Panc1 (cell line): ENCODE data around the gene SLC9A7. TPM values are rescaled to one million over a fixed set of nuclear protein-coding genes. Genes with fewer than 3 reads are reported as not detected.

ENCODE experiments used
- ATAC-seq: fragments of 200-7000 bp; cut with Tn5 transposase; 2 replicates; pipeline ENCODE4 v1.9.1; 2020; ENCODE audit warnings: mild to moderate bottlenecking, moderate library complexity
- BruUV-seq: library from RNA; stranded (reverse); fragments of 400-500 nt; replicated peaks from 2 replicates; lab custom pipeline; 2021; lab: Mats Ljungman, UMichigan
- CTCF ChIA-PET: fragments of 300-600 bp; sonication (Branson Sonifier 250); formaldehyde crosslinking; loops from one replicate; lab custom pipeline; 2022; ENCODE audit warnings: antibody characterized with exemption; lab: Charles Lee
- POLR2A ChIA-PET: fragments of 300-600 bp; sonication (Branson Sonifier 250); formaldehyde crosslinking; loops from one replicate; lab custom pipeline; 2022; ENCODE audit warnings: antibody characterized with exemption; lab: Charles Lee
- DNase-seq: peaks from one replicate; pipeline ENCODE4 v3.0.0-alpha.2; 2010; ENCODE audit warnings: low read depth, low spot score
- H3K27ac ChIP-seq: 2 replicates; pipeline ENCODE4 v1.5.1; 2011; ENCODE audit warnings: mild to moderate bottlenecking, low read length, inconsistent platforms
- H3K27me3 ChIP-seq: fragments of 200-500 bp; sonication (Bioruptor generic); 2 replicates; pipeline ENCODE4 v1.6.0; 2014; ENCODE audit warnings: low read length, inconsistent platforms; ENCODE audit not compliant: control insufficient read depth, insufficient read depth
- H3K36me3 ChIP-seq: fragments of 200-500 bp; sonication (Bioruptor generic); 2 replicates; pipeline ENCODE4 v1.5.1; 2014; ENCODE audit warnings: inconsistent platforms, mild to moderate bottlenecking, low read length, moderate library complexity; ENCODE audit not compliant: control insufficient read depth, insufficient read depth
- H3K4me1 ChIP-seq: 2 replicates; pipeline ENCODE4 v1.5.1; 2011; ENCODE audit warnings: inconsistent platforms, mild to moderate bottlenecking, low read length, moderate library complexity; ENCODE audit not compliant: control insufficient read depth, insufficient read depth
- H3K4me3 ChIP-seq, 2 experiments: 2 replicates each; pipeline ENCODE4 v1.5.1; 2011 to 2012; ENCODE audit warnings: low read depth in 2 of 2, low read length in 2 of 2, mild to moderate bottlenecking in 2 of 2, inconsistent platforms in 1 of 2, moderate library complexity in 1 of 2
- H3K9me3 ChIP-seq: fragments of 200-500 bp; sonication (Bioruptor generic); 2 replicates; pipeline ENCODE4 v1.5.1; 2014; ENCODE audit warnings: low read depth, mild to moderate bottlenecking, inconsistent platforms, low read length, moderate library complexity; ENCODE audit not compliant: control insufficient read depth, insufficient read depth
- POLR2AphosphoS5 ChIP-seq: IDR thresholded peaks from 2 replicates; pipeline ENCODE4 v1.6.1; 2012; ENCODE audit warnings: mild to moderate bottlenecking, low read depth, low read length, moderate library complexity
- SIN3A ChIP-seq: IDR thresholded peaks from 2 replicates; pipeline ENCODE4 v1.6.1; 2012; ENCODE audit warnings: low read depth, mild to moderate bottlenecking, low read length, moderate library complexity, borderline replicate concordance; ENCODE audit not compliant: insufficient read depth
- TCF7L2 ChIP-seq: IDR thresholded peaks from 2 replicates; pipeline ENCODE4 v1.6.1; 2011; ENCODE audit warnings: mild to moderate bottlenecking, low read depth, low read length, inconsistent platforms
- in situ Hi-C: cut with HindIII; loops from 2 replicates; pipeline ENCODE4 v1.10.0; 2016; ENCODE audit warnings: low sequenced_read_pairs, low pct_unique_long_range_greater_than_20kb
- intact Hi-C: fragments of 100-400 bp; cut with micrococcal nuclease; formaldehyde crosslinking; loops from one replicate; pipeline ENCODE4 v1.10.0; 2022; ENCODE audit not compliant: unreplicated experiment
- total RNA-seq: library from RNA; stranded (reverse); gene quantifications from one replicate; pipeline ENCODE4 v1.2.1, GENCODE V29; 2021; ENCODE audit not compliant: unreplicated experiment
- TF ChIP-seq, protein P1 (sequence below), 2 experiments: IDR thresholded peaks; 2 replicates each; pipeline ENCODE4 v1.6.1; 2011 to 2012; ENCODE audit warnings: low read depth in 2 of 2, control low read depth in 1 of 2, low read length in 1 of 2, mild to moderate bottlenecking in 1 of 2, moderate library complexity in 1 of 2; ENCODE audit not compliant: insufficient read depth in 1 of 2
- TF ChIP-seq, protein P2 (sequence below): fragments of 450-650 bp; IDR thresholded peaks from 2 replicates; pipeline ENCODE4 v1.5.1; 2017; ENCODE audit warnings: mild to moderate bottlenecking

Gene SLC9A7
- total RNA-seq, 1 experiment from 2014 or later, result 80.4 TPM

DNA sequence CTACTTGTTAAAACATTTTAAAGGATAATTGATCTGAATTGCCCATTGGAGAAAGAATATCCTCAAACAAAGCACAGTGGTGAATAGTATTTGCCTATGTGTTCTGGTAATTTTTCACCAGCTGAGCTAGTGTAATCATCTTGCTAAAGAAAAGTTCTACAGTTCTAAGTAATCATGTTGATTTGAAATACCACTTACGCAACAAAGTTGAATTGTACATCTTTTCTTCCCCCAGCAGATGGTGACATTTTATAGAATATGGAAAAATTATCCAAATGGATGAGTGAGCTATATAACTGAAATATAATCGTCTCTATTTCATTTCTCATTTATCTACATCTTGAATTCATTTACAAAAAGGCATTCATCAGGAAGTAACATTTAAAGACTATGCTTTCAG, 204.0 kb downstream of the SLC9A7 start:
- BruUV-seq, result no TSS peak
- CTCF ChIA-PET, result interaction anchor here (0.6 to 0.7 kb wide), 2 partner anchors 18 to 100 kb away, joined by 6 read pairs; no protein-coding TSS in a partner anchor

DNA sequence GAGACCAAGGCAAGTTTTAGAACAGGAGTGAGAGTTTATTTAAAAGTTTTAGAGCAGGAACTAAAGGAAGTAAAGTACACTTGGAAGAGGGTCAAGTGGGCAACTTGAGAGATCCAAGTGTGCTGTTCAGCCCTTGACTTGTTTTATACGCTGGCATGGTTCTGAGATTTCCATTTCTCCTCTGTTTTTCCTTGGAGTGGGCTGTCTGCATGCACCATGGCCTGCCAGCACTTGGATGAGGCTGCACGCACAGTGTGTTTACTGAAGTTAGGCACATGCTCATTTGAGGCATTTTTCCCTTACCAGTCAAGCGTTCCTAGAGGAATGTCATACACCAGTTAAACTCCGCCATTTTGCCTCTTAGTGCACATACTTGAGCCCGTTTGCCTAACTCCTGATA, 205.0 kb downstream of the SLC9A7 start:
- in situ Hi-C loops, result no loop called here
- DNase-seq, result no peak
- TF ChIP-seq, protein P1, sequence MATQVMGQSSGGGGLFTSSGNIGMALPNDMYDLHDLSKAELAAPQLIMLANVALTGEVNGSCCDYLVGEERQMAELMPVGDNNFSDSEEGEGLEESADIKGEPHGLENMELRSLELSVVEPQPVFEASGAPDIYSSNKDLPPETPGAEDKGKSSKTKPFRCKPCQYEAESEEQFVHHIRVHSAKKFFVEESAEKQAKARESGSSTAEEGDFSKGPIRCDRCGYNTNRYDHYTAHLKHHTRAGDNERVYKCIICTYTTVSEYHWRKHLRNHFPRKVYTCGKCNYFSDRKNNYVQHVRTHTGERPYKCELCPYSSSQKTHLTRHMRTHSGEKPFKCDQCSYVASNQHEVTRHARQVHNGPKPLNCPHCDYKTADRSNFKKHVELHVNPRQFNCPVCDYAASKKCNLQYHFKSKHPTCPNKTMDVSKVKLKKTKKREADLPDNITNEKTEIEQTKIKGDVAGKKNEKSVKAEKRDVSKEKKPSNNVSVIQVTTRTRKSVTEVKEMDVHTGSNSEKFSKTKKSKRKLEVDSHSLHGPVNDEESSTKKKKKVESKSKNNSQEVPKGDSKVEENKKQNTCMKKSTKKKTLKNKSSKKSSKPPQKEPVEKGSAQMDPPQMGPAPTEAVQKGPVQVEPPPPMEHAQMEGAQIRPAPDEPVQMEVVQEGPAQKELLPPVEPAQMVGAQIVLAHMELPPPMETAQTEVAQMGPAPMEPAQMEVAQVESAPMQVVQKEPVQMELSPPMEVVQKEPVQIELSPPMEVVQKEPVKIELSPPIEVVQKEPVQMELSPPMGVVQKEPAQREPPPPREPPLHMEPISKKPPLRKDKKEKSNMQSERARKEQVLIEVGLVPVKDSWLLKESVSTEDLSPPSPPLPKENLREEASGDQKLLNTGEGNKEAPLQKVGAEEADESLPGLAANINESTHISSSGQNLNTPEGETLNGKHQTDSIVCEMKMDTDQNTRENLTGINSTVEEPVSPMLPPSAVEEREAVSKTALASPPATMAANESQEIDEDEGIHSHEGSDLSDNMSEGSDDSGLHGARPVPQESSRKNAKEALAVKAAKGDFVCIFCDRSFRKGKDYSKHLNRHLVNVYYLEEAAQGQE (IDR thresholded peaks at IDR 0.05; ENCODE audit: insufficient read depth in 1 of 2, low read depth in 2 of 2, low read length in 1 of 2), result no peak
- CTCF ChIA-PET, result no interaction called here
- no peaks in the 10 kb centered on the region for H3K27me3 ChIP-seq
- H3K27ac ChIP-seq, result no peak overlapping the region
- POLR2A ChIA-PET, result no interaction called here
- H3K36me3 ChIP-seq, result no peaks in the 10 kb centered on the region
- no TSS peak for BruUV-seq
- H3K4me1 ChIP-seq, result no peaks in the 10 kb centered on the region
- H3K9me3 ChIP-seq, result no peaks in the 10 kb centered on the region
- intact Hi-C loops, result loop anchor here (10.0 kb wide), 1 partner anchor 241 kb away; no protein-coding TSS in a partner anchor
- ATAC-seq, result no peak
- H3K4me3 ChIP-seq, result no peak overlapping the region

More for the DNA sequence above, 204.0 kb downstream of the SLC9A7 start:
- no peaks in the 10 kb centered on the region for H3K9me3 ChIP-seq
- POLR2A ChIA-PET, result no interaction called here
- DNase-seq (no peak), ATAC-seq (no peak)
- H3K4me1 ChIP-seq, result no peaks in the 10 kb centered on the region
- no peaks in the 10 kb centered on the region for H3K27me3 ChIP-seq
- intact Hi-C loops, result loop anchor here (5.0 to 10.0 kb wide), 2 partner anchors 132 to 240 kb away; no protein-coding TSS in a partner anchor
- H3K36me3 ChIP-seq, result no peaks in the 10 kb centered on the region
- TF ChIP-seq TCF7L2 (no peak), SIN3A (no peak), POLR2AphosphoS5 (no peak)
- TF ChIP-seq, protein P1 (IDR thresholded peaks at IDR 0.05; ENCODE audit: insufficient read depth in 1 of 2, low read depth in 2 of 2, low read length in 1 of 2), result no peak
- TF ChIP-seq, protein P2, sequence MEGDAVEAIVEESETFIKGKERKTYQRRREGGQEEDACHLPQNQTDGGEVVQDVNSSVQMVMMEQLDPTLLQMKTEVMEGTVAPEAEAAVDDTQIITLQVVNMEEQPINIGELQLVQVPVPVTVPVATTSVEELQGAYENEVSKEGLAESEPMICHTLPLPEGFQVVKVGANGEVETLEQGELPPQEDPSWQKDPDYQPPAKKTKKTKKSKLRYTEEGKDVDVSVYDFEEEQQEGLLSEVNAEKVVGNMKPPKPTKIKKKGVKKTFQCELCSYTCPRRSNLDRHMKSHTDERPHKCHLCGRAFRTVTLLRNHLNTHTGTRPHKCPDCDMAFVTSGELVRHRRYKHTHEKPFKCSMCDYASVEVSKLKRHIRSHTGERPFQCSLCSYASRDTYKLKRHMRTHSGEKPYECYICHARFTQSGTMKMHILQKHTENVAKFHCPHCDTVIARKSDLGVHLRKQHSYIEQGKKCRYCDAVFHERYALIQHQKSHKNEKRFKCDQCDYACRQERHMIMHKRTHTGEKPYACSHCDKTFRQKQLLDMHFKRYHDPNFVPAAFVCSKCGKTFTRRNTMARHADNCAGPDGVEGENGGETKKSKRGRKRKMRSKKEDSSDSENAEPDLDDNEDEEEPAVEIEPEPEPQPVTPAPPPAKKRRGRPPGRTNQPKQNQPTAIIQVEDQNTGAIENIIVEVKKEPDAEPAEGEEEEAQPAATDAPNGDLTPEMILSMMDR, result no peak; the same call in 1 of the 2 replicates
- H3K4me3 ChIP-seq, result no peak overlapping the region
- in situ Hi-C loops, result no loop called here
- no peak overlapping the region for H3K27ac ChIP-seq
